ENCODE results near the gene WDR27.

Gene WDR27

DNA sequence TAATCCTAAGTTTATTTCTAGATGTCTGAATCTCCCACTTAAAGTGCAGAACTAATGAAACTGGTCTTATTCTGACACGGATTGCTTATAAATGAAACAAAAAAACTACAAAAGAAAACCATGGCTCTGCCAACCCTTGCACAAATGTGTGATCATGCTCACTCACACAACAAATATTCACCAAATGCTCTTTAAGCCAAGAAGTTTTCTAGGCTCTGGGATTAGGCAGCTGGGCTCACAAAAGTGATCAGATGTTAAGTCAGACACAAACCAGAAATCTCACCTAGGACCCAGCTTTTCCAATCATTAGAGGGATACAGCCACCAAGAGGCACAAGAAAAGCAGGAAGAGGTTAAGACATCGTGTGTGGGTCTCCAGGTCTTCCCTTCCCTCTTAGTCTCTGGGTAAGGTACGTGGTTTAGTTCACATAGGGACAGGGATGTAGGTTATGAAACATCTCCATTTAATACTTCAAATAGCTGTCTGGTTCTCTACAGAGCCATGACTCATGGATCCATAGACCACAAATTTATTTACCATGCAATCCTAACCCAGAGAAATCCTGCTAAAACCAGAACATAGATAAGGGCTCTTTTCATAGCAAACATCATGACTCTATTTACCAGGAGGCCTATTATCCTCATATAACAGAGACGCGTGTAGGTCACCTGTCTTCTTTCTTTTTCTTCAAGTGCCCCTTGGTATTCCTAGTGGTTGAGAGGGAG lies 165.2 kb downstream of the WDR27 start:
- H3K4me3 ChIP-seq (ENCODE audit: low read depth, low read length), result no peak overlapping the region
- DNase-seq (ENCODE audit: low read depth), result no peak
- TF ChIP-seq, protein P1, sequence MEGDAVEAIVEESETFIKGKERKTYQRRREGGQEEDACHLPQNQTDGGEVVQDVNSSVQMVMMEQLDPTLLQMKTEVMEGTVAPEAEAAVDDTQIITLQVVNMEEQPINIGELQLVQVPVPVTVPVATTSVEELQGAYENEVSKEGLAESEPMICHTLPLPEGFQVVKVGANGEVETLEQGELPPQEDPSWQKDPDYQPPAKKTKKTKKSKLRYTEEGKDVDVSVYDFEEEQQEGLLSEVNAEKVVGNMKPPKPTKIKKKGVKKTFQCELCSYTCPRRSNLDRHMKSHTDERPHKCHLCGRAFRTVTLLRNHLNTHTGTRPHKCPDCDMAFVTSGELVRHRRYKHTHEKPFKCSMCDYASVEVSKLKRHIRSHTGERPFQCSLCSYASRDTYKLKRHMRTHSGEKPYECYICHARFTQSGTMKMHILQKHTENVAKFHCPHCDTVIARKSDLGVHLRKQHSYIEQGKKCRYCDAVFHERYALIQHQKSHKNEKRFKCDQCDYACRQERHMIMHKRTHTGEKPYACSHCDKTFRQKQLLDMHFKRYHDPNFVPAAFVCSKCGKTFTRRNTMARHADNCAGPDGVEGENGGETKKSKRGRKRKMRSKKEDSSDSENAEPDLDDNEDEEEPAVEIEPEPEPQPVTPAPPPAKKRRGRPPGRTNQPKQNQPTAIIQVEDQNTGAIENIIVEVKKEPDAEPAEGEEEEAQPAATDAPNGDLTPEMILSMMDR (IDR thresholded peaks at IDR 0.05; ENCODE audit: low read depth, low read length, missing control alignments), result no peak

- no peak for DNase-seq (ENCODE audit: low read depth)
- H3K4me3 ChIP-seq (ENCODE audit: low read depth, low read length), result no peak overlapping the region
- TF ChIP-seq, protein P1 (IDR thresholded peaks at IDR 0.05; ENCODE audit: low read depth, low read length, missing control alignments), result no peak
Measured at GRCh38 chr6:169534039-169534421, 167.8 kb downstream of the WDR27 start.

- H3K4me3 ChIP-seq (ENCODE audit: low read depth, low read length), result no peak overlapping the region
- DNase-seq (ENCODE audit: low read depth), result no peak
- TF ChIP-seq, protein P1 (IDR thresholded peaks at IDR 0.05; ENCODE audit: low read depth, low read length, missing control alignments), result no peak
Measured at GRCh38 chr6:169533301-169534038, 168.4 kb downstream of the WDR27 start.

GRCh38 chr6:169530752-169531123 lies 171.1 kb downstream of the WDR27 start:
- TF ChIP-seq, protein P1 (IDR thresholded peaks at IDR 0.05; ENCODE audit: low read depth, low read length, missing control alignments), result no peak
- H3K4me3 ChIP-seq (ENCODE audit: low read depth, low read length), result no peak overlapping the region
- DNase-seq (ENCODE audit: low read depth), result no peak

DNA sequence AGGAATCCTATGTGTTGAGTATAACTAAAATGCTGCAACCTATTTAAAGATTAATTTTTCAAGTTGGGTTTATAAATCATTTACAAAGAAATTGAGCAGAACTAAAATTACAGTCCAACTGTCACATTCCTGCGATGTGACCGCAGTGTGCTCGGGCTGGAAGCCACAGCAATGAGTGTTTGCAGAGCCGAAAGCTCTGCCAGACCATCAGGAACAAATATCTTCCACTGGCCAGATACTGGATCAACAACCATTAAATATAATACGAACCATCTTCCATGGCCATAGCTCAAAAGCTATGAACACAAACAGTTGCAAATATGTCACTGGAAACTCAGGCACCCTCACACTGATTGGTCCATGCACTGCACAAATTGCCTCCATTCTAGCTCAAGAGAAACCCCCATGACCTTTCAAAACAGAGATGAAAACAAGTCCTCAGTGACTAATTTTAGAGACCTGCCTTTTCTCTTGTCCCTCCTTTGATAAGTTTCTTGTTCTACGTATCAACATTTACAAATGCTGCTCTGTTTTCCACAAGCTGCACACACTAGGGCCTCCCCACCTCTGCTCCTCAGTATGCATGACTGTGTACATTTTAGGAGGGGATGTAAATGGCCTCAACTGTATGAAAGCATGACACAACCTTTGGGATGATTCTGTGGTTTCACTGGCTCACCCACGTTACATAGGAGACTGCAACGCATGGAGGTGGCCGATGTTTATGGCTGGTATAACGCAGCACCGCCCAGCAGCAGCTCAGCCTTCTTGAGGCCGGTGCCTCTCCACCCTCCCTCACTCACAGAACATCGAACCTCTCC lies 171.7 kb downstream of the WDR27 start:
- no peak for DNase-seq (ENCODE audit: low read depth)
- H3K4me3 ChIP-seq (ENCODE audit: low read depth, low read length), result no peak overlapping the region
- TF ChIP-seq, protein P1 (IDR thresholded peaks at IDR 0.05; ENCODE audit: low read depth, low read length, missing control alignments), result no peak

GRCh38 chr6:169528755-169529154 lies 173.1 kb downstream of the WDR27 start:
- no peak for DNase-seq (ENCODE audit: low read depth)
- TF ChIP-seq, protein P1 (IDR thresholded peaks at IDR 0.05; ENCODE audit: low read depth, low read length, missing control alignments), result no peak
- H3K4me3 ChIP-seq (ENCODE audit: low read depth, low read length), result no peak overlapping the region
